SJSA1 (cell line): ENCODE data around the gene RALGAPA2. TPM values are rescaled to one million over a fixed set of nuclear protein-coding genes. Genes with fewer than 3 reads are reported as not detected.

Experiments used
- DNase-seq, 2 experiments: peaks; one replicate each; pipeline ENCODE4 v3.0.0-alpha.2; 2015 to 2020; ENCODE audit warnings: low spot score in 2 of 2, low read depth in 1 of 2
- H3K27ac ChIP-seq: fragments of 250-450 bp; sonication (Bioruptor Pico); 2 replicates; pipeline ENCODE4 v1.5.1; 2020; ENCODE audit warnings: mild to moderate bottlenecking, moderate library complexity
- H3K27me3 ChIP-seq: fragments of 250-450 bp; sonication (Bioruptor Pico); replicated peaks from 2 replicates; pipeline ENCODE4 v1.5.1; 2020; ENCODE audit warnings: mild to moderate bottlenecking, moderate library complexity
- H3K36me3 ChIP-seq: fragments of 250-450 bp; sonication (Bioruptor Pico); 2 replicates; pipeline ENCODE4 v1.5.1; 2020; ENCODE audit warnings: mild to moderate bottlenecking
- H3K4me1 ChIP-seq: fragments of 250-450 bp; sonication (Bioruptor Pico); replicated peaks from 2 replicates; pipeline ENCODE4 v1.6.1; 2021; ENCODE audit warnings: mild to moderate bottlenecking
- H3K4me3 ChIP-seq: fragments of 250-450 bp; sonication (Bioruptor Pico); 2 replicates; pipeline ENCODE4 v1.5.1; 2020; ENCODE audit warnings: mild to moderate bottlenecking
- H3K9me3 ChIP-seq: fragments of 250-450 bp; sonication (Bioruptor Pico); replicated peaks from 2 replicates; pipeline ENCODE4 v1.5.1; 2020; ENCODE audit warnings: mild to moderate bottlenecking
- total RNA-seq: library from RNA; depleted of rRNA; stranded (reverse); fragments of >200 nt; shearing (Covaris generic); gene quantifications from 2 replicates; pipeline ENCODE4 v1.2.3, GENCODE V29; 2014

Gene RALGAPA2
- total RNA-seq, 1 experiment from 2014 or later: 5.9 TPM

- no peak overlapping the region for H3K27ac ChIP-seq
- H3K27me3 ChIP-seq: peaks cover 27% of the 10 kb centered on the region
- H3K9me3 ChIP-seq: no peaks in the 10 kb centered on the region
- DNase-seq: no peak
- H3K36me3 ChIP-seq: no peaks in the 10 kb centered on the region
- no peak overlapping the region for H3K4me3 ChIP-seq
- H3K4me1 ChIP-seq: no peaks in the 10 kb centered on the region
These were observed 336.6 kb downstream of the RALGAPA2 start for GRCh38 chr20:20375862-20376261.

- H3K27ac ChIP-seq: no peak overlapping the region
- H3K4me3 ChIP-seq: no peak overlapping the region
- no peaks in the 10 kb centered on the region for H3K36me3 ChIP-seq
- H3K27me3 ChIP-seq: peaks cover 47% of the 10 kb centered on the region
- H3K9me3 ChIP-seq: no peaks in the 10 kb centered on the region
- no peaks in the 10 kb centered on the region for H3K4me1 ChIP-seq
- DNase-seq: no peak
These were observed 339.3 kb downstream of the RALGAPA2 start for GRCh38 chr20:20373091-20373571.

GRCh38 chr20:20371681-20372080 is 340.8 kb downstream of the RALGAPA2 start:
- H3K4me1 ChIP-seq: no peaks in the 10 kb centered on the region
- H3K27me3 ChIP-seq: peaks cover 57% of the 10 kb centered on the region
- H3K9me3 ChIP-seq: no peaks in the 10 kb centered on the region
- no peak for DNase-seq
- H3K4me3 ChIP-seq: no peak overlapping the region
- H3K36me3 ChIP-seq: no peaks in the 10 kb centered on the region
- no peak overlapping the region for H3K27ac ChIP-seq

GRCh38 chr20:20371083-20371482 is 341.4 kb downstream of the RALGAPA2 start:
- H3K27me3 ChIP-seq: peaks cover 57% of the 10 kb centered on the region
- no peaks in the 10 kb centered on the region for H3K9me3 ChIP-seq
- no peak overlapping the region for H3K27ac ChIP-seq
- no peak for DNase-seq
- no peak overlapping the region for H3K4me3 ChIP-seq
- no peaks in the 10 kb centered on the region for H3K4me1 ChIP-seq
- no peaks in the 10 kb centered on the region for H3K36me3 ChIP-seq

- DNase-seq: no peak
- Histone ChIP-seq H3K27me3 (peaks cover 59% of the 10 kb centered on the region), H3K9me3 (no peaks in the 10 kb centered on the region), H3K4me3 (no peak overlapping the region), H3K27ac (no peak overlapping the region), H3K4me1 (no peaks in the 10 kb centered on the region), H3K36me3 (no peaks in the 10 kb centered on the region)
These were observed 342.3 kb downstream of the RALGAPA2 start for GRCh38 chr20:20370094-20370575.

DNA sequence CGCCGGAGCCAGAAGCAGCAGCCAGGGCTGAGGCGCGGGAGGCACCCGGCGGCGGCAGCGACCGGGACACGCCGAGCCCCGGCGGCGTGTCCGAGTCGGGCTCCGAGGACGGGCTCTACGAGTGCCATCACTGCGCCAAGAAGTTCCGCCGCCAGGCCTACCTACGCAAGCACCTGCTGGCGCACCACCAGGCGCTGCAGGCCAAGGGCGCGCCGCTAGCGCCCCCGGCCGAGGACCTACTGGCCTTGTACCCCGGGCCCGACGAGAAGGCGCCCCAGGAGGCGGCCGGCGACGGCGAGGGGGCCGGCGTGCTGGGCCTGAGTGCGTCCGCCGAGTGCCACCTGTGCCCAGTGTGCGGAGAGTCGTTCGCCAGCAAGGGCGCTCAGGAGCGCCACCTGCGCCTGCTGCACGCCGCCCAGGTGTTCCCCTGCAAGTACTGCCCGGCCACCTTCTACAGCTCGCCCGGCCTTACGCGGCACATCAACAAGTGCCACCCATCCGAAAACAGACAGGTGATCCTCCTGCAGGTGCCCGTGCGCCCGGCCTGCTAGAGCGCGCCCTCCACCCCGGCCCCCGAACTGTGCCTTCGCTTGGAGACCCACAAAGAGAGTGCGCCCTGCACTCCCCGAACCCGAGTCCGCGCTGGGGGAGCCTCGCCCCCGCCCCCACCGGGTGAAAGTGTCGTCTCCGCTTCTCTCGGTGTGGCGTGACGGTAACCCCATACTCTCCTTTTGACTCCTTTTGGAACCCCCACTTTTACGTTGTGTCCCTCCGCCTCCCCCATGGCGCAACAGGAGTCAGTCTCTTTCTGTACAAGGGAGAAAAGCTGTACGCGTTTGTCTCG is 343.0 kb downstream of the RALGAPA2 start:
- Histone ChIP-seq H3K4me3 (no peak overlapping the region), H3K9me3 (no peaks in the 10 kb centered on the region), H3K27me3 (peaks cover 62% of the 10 kb centered on the region), H3K27ac (no peak overlapping the region), H3K4me1 (no peaks in the 10 kb centered on the region), H3K36me3 (no peaks in the 10 kb centered on the region)
- DNase-seq: no peak

DNA sequence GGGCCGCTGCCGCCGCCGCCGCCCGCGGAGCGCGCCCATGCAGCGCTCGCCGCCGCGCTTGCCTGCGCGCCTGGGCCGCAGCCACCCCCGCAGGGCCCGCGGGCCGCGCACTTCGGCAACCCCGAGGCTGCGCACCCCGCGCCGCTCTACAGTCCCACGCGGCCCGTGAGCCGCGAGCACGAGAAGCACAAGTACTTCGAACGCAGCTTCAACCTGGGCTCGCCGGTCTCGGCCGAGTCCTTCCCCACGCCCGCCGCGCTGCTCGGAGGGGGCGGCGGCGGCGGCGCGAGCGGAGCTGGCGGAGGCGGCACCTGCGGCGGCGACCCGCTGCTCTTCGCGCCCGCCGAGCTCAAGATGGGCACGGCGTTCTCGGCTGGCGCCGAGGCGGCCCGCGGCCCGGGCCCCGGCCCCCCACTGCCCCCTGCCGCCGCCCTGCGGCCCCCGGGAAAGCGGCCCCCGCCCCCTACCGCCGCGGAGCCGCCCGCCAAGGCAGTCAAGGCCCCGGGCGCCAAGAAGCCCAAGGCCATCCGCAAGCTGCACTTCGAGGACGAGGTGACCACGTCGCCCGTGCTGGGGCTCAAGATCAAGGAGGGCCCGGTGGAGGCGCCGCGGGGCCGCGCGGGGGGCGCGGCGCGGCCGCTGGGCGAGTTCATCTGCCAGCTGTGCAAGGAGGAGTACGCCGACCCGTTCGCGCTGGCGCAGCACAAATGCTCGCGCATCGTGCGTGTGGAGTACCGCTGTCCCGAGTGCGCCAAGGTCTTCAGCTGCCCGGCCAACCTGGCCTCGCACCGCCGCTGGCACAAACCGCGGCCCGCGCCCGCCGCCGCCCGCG is 343.8 kb downstream of the RALGAPA2 start:
- Histone ChIP-seq H3K27me3 (peaks cover 67% of the 10 kb centered on the region), H3K4me3 (no peak overlapping the region), H3K4me1 (no peaks in the 10 kb centered on the region), H3K9me3 (no peaks in the 10 kb centered on the region), H3K27ac (no peak overlapping the region), H3K36me3 (no peaks in the 10 kb centered on the region)
- DNase-seq: no peak

GRCh38 chr20:20367575-20368417 is 344.6 kb downstream of the RALGAPA2 start, which contains the start of gene INSM1:
INSM1 (plus strand) TSS chr20:20368104; CDS start chr20:20368268, 164 bp downstream.
- H3K36me3 ChIP-seq: no peaks in the 10 kb centered on the region
- peaks cover 67% of the 10 kb centered on the region for H3K27me3 ChIP-seq
- no peak for DNase-seq
- H3K4me1 ChIP-seq: no peaks in the 10 kb centered on the region
- no peak within 1 kb of the TSS for H3K27ac ChIP-seq
- H3K9me3 ChIP-seq: no peaks in the 10 kb centered on the region
- no peak within 1 kb of the TSS for H3K4me3 ChIP-seq

DNA sequence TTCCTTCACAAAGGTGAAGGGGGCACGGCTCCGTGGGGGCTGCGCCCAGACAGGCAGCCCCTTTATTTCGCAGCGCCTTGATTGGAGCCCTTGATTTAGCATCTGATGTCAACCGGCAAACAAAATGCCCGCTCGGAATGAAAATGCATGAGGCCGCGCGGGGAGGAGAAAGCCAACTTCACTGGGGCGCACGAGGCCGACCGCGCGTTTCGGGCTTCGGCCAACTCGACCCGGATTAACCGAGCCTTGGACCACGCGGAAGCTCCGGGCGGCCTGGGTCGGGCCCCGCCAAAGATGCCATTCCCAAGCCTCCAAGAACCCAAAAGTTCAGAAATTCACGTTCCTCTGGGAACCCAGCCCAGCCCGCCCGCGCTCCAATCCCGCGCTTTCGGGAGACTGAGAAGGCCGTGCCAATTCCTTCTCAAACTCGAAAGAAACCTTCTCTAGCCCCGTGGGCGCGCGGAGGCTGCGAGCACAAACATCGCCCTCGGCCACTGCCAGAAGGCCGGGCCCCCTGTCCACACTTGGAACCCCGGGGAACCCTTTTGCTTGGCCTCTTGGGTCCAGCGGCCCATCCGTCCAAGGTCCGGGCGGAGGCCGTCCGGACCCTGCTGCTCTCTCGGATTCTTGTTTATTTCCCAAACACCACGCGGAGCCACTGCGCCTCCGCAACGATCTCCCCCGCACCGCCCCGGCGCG is 345.4 kb downstream of the RALGAPA2 start:
- Histone ChIP-seq H3K36me3 (no peaks in the 10 kb centered on the region), H3K9me3 (no peaks in the 10 kb centered on the region), H3K4me1 (no peaks in the 10 kb centered on the region), H3K4me3 (no peak overlapping the region), H3K27me3 (peaks cover 67% of the 10 kb centered on the region), H3K27ac (no peak overlapping the region)
- no peak for DNase-seq

DNA sequence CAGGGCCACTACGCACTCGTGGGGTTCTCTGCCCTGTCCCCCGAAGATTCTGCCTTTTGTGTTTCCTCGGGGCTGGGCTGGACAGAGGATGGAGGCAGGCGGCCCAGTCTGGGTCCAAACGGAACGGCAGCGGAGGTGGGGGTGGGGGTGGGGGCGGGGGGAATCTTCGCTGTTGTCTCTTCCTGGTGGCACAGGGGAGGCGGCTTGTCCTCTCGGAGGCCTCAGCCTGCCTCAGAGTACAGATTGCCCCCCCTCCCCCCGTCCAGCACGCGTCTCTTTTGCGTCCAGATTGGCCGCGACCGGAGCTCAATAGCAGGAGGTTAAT is 345.9 kb downstream of the RALGAPA2 start:
- H3K36me3 ChIP-seq: no peaks in the 10 kb centered on the region
- H3K4me3 ChIP-seq: no peak overlapping the region
- no peak for DNase-seq
- H3K4me1 ChIP-seq: no peaks in the 10 kb centered on the region
- H3K27ac ChIP-seq: no peak overlapping the region
- no peaks in the 10 kb centered on the region for H3K9me3 ChIP-seq
- peaks cover 71% of the 10 kb centered on the region for H3K27me3 ChIP-seq

DNA sequence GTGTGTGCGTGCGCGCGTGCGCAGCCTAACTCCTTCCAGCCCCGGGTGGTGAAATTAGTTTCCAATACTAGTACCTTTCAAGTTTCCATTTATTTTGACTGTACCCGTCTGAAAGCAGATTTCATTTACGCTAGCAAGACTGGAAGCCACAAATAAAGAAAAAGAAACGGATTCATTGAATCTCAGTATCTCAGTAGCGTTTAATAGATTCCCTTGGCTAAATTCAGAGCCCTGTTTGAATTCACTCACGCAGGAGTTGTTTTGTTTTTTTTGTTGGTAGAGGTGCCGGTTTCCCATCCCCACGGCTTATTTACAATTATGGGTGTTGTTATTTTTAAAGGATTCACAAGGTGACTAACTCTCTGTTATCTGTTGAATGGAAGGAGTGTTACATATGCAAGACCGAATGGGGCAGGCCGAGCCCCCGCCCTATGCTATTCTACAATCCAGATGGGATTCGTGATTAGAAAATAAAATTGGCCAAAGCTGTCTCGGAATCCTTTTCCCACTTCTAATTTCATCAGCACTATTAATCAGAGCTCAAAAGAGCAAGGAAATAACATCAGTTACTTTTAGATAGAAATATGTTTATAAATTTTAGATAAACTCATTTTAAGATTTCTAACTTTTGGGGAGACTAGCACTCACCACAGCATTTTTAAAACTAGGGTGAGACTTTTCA is 346.8 kb downstream of the RALGAPA2 start:
- H3K27ac ChIP-seq: no peak overlapping the region
- H3K27me3 ChIP-seq: peaks cover 78% of the 10 kb centered on the region
- no peaks in the 10 kb centered on the region for H3K36me3 ChIP-seq
- no peak overlapping the region for H3K4me3 ChIP-seq
- no peaks in the 10 kb centered on the region for H3K4me1 ChIP-seq
- no peaks in the 10 kb centered on the region for H3K9me3 ChIP-seq
- DNase-seq: no peak

GRCh38 chr20:20364593-20365479 is 347.6 kb downstream of the RALGAPA2 start:
- Histone ChIP-seq H3K27ac (no peak overlapping the region), H3K9me3 (no peaks in the 10 kb centered on the region), H3K36me3 (no peaks in the 10 kb centered on the region), H3K4me3 (no peak overlapping the region), H3K4me1 (no peaks in the 10 kb centered on the region), H3K27me3 (peaks cover 72% of the 10 kb centered on the region)
- DNase-seq: no peak
